HG02970 (cell line): ENCODE data around the gene LDLRAP1.
"Not testable (repeated sequence)": the region's sequence is repeated elsewhere in the genome, so short reads cannot be mapped to it uniquely, and the experiment has no call there.

Experiments used
- ATAC-seq: cut with Tn5 transposase; IDR thresholded peaks from one replicate; pipeline ENCODE4 v1.9.1; 2021; ENCODE audit warnings: mild to moderate bottlenecking, moderate library complexity, moderate number of reproducible peaks; ENCODE audit not compliant: unreplicated experiment, low FRiP score

LDLRAP1 gene

DNA sequence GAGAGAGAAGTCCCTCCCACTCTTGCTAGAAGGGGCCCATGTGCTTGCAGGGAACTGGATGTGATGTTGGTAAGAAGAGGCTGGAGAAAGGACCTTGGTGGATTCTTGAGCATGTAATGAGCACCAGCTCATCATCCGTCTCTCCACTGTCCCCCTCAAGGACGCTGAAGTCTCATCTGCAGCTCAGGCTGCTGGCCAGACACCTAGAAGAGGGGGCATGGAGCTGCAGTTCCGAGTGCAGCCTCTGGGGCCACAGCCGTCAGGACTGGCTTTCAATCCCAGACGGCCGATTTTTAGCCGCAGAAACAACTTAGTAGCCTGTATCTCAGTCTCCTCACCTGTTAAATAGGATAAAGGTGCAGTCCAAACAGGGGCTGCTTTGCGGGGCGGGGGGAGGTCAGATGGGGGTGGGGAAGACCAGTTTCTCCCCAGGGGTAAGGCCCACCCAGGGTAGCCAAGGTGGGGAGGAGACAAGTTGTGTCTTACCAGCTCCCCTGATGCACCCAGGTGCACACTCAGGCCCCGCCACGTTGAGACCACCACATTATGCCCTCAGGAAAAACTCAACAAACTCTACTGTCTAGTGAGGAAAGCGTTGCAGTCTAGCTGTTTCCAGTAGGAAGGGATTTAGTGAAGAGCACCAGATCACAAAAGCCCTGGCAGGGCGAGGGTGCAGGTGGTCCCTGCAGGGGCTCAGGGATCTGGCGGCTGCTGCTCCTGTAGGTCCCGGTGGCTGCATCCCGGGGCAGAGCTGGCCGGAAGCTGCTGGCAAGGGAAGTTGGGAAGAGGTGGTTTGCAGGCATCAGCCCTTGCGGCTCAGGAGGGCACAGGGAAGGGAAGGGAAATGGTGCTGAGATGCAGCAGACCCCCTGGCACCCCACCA lies 29.5 kb downstream of the LDLRAP1 start:
- no peak for ATAC-seq

DNA sequence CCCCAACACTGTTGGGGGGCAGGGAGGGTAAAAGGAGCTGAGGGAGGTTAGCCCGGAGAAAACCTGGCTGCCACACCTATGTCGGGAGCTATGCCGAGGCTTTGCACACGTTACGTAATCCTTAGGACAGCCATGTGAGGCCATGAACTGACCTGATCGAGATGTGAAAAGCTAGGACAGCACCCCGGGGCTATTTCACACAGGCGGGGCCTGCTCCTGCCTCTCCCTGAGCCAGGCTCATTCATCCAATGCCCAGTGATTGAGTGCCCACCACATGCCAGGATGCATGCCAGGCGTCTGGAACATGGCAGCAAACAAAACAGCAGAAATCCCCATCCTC lies 30.2 kb downstream of the LDLRAP1 start:
- no peak for ATAC-seq

DNA sequence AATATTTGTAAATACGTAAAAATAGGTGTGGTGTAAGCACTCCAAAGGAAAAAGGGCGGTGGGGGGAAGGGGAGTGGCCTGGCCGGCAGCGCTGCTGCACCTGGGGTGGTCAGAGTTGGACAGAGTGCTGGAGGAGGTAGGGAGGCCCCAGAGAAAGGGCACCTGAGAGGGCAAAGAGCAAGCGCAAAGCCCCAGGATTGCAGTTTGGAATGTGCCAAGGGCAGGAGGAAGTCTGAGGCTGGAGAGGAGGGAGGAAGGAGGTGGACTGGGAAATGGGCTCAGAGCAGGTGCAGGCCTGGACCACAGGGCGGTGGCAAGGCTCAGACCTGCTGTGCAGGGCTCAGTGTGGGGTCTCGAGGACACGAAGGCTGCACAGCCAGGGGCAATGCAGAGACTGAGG lies 30.6 kb downstream of the LDLRAP1 start:
- no peak for ATAC-seq

DNA sequence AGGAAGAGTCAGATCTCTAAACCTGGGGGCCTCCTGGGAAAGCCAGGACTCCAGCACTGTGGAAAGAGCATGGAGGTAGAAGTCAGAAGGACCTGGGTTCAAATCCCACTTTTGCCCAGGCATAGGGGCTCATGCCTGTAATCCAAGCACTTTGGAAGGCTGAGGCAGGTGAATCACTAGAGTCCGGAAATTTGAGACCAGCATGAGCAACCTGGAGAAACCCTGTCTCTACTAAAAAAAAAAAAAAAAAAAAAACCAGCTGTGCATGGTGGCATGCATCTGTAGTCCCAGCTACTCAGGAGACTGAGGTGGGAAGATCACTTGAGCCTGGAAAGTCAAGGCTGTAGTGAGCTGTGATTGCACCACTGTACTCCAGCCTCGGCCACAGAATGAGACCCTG lies 31.8 kb downstream of the LDLRAP1 start:
- ATAC-seq, result no peak

DNA sequence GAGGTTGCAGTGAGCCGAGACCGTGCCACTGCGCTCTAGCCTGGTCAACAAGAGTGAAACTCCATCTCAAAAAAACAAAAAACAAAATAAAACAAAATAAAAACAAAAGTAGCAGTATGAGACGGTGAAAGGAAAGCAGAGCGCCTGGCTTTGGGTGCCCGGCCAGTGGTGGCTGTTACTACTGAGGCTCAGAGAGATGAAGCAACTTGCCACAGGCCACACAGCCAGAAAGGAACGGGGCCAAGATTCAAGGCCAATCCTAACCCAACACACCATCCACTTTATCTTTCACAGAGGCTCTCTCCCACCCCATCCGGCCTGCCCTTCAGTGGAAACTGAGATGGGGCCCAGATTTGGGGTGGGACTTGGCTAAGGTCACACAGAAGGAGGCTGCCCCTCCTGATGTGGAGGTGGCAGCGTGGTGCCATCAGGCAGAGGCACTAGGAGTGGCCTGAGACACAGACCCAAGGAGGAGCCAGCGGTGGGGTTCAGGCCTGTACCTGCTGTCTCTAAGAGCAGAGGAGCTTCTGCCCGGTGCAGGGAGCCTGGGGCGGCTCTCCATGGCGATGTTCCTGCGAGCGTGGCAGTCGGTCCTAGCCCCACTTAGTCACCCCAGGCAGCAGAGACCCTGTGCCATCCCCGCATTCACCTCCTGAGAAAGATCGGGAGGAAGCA lies 33.2 kb downstream of the LDLRAP1 start:
- ATAC-seq, result no peak

DNA sequence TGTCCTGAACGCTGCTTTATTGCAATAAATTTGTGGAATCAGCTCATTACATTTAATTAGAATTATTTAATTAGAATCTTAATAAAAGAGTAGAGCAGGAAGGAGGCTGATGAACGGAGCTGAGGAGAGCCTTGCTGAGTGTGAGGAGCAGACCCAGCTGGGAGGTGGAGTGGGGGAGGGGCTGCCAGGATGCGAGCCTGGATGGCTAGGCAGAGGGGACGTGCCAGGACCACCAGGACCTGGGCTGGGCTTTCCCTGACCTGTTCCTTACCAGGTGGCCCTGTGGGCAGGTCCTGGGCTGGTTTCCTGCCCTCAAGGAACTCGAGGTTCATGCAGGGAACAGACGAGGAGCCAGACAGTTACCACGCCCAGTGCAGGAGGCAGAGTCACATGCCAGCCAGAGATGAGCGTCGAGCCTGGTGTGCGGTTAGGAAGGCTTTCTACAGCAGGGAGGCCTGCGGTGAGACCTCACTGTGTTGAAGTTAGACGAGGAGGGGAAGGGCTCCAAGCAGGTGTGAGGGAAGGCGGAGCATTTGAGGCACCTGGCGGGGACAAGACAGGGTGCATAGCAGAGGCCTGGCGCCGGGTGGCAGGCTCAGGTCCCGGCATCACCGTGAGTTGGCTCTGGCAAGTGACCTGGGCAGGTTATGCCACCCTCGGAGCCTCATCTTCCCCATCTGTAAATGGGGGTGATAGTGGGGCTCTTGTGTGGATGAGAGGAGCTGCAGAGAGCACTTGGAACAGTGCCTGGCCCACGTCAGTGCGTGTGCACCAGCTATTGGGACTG lies 33.9 kb downstream of the LDLRAP1 start:
- no peak for ATAC-seq

DNA sequence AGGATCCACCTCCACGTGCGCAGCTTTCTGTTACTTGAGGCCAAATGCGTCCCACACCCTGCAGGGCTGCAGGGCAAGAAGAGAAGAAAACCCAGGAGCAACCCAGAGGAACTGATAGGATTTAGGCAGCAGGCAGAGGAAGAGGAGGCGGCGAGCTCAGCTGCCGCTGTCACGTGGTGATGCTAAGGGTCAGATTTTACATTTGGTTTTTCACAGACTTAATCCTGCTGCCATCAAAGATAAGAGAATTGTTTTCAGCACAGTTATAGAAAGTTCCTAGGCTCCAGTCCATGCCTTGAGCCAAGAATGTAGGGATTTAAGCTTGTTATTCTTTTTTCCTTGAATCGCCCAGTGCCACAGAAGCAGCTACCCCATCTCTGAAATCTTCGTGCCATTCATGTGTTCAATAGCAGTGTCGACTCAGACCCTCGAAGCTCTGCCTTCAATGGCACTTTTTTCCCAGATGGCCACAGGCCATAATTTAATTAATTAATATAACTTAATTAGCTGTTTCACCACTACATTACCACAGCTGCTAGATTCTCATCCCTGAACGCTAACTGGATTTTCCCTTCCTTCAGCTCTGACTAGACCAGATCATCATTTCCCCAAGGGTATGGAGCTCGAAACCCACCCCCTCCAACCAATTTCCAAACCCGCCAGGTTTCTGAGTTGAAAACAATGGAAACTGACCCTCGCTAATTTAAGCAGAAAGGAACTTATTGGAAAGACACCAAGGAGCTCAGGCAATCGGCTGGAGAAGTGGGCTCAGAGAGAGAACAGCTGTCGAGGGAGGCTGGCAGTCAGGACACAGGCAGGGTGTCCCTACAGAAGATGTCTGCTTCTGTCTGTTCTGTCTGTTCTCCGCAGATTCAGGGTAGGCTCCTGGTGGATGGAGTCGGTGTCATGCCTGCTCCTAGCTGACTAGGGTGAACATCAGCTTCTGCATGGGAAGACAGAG lies 36.2 kb downstream of the LDLRAP1 start:
- ATAC-seq, result no peak

DNA sequence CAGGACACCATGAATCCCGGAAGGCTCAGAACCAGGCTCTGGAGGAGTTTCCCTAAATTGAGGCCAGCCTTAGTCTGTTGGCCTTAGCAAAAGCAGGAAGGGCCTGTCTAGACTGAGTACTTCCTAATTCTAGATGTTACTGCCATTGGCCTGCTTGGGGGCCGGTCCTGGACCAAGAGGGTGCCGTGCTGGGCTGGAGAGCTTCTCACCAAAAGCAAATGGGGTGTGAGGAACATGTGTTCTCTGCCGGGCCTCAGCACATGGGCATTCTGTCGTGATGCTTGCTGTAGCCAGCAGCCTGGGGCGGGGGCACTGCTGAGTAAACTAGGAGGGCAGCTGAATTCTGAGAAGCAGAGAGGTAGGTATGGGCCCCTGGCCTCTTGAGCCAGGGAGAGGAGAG lies 37.5 kb downstream of the LDLRAP1 start:
- no peak for ATAC-seq

DNA sequence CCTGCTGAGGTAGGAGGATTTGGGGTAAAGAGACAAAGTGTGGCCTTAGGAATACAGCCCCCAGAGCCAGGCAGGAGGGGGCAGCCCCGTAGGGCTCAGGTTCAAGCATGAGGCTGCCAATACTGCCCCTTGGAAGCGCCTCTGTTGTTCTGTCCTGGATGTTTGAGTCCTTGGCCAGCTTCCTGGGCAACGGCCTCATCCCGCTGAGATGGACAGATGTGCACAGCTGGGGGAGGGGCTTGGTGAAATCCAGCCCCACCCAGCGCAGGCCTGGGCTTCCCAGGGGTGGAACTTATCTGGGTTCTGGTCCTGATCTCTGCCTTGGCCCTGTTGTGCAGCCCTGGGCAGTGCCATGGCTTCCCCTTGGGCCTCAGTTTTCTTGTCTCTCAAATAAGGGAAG lies 38.4 kb downstream of the LDLRAP1 start:
- no peak for ATAC-seq

DNA sequence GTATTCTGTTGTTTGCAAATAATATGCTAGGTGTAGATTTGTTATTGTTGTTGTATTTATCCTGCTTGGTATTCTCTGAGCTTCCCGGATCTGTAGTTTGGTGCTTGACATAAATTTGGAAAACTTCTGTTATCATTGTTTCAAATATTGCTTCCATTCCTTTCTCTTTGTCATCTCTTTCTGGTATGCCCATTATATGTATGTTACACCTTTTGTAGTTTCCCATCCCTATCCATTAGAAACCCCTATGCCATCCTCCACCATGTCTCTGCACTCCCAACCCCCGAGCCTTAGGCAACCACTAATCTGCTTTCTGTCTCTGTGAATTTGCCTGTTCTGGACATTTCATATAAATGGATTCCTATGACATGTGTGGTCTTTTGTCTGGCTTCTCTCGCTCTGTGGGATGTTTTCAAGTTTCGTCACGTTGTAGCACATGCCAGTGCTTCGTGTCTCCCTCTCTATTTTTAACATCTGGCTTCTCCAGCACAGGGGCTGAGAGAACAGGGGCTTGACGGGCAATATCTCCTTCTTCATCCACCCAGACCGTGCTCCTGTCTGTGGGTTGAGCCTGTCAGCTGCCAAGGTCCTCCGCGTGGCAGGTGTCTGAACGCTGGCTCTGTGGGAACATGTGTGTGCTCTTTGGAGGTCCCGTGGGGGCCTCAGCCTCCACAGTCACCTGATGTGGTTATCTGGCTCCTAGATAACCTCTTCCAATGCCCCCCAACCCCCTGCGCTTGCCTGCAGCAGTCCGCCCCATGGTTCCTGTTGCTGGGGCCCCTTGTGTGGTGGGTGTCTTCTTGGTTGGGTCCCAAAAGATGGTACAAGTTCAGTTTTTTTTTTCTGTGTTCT lies 40.3 kb downstream of the LDLRAP1 start:
- ATAC-seq, result no peak

DNA sequence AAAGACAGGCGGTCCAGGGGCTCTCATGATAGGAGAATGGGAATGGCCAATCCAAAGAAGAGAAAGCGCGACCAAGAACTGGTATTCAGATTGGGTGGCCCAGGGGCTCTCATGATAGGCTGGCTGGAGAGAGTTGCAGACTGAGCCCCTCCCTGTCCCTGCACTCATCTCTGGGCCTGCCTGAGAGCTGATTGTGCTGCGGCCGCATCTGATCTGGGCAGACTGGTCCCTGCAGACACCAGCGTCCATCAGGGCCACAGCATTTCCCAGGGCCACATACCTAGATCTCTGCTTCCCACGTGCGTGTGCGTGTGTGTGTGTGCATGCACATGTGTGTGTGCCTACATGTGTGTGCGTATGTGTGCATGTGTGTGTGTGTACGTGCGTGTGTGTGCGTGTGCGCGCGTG lies 42.8 kb downstream of the LDLRAP1 start:
- ATAC-seq, result no peak

DNA sequence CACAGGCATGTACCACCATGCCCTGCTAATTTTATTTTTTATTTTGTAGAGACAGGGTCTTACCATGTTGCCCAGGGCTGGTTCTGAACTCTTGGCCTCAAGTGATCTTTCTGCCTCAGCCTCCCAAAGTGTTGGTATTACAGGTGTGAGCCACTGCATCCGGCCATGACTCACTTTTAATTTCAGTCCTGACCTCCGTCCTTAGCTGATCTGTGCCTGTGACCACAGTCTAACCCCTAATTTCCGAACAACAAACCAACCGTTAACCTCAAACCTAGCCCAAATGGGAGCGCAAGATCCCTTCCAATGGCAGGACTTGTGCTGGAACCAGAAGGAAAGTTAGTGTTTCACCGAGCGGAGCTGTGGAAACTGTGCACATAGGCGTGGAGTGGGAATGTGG lies 43.9 kb downstream of the LDLRAP1 start:
- ATAC-seq, result no peak

DNA sequence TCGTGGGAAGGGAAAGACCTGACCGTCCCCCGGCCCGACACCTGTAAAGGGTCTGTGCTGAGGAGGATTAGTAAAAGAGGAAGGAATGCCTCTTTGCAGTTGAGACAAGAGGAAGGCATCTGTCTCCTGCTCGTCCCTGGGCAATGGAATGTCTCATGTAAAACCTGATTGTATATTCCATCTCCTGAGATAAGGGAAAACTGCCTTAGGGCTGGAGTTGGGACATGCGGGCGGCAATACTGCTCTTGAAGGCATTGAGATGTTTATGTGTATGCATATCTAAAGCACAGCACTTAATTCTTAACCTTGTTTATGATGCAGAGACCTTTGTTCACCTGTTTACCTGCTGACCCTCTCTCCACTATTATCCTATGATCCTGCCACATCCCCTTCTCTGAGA lies 44.8 kb downstream of the LDLRAP1 start:
- not testable (repeated sequence) for ATAC-seq

DNA sequence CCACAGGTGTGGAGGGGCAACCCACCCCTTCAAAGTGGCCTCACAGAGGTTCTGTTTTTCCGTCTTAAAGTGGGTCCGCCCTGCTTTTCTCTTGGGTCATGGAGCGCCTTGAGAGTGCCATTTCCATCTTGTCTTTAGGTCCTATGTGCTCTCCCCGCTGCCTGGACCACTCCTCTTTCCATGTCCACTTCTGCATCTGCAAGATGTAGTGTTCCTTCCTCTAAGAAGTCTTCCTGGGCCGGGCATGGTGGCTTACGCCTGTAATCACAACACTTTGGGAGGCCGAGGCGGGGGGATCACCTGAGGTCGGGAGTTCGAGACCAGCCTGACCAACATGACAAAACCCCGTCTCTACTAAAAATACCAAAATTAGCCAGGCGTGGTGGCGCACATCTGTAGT lies 45.4 kb downstream of the LDLRAP1 start:
- not testable (repeated sequence) for ATAC-seq

DNA sequence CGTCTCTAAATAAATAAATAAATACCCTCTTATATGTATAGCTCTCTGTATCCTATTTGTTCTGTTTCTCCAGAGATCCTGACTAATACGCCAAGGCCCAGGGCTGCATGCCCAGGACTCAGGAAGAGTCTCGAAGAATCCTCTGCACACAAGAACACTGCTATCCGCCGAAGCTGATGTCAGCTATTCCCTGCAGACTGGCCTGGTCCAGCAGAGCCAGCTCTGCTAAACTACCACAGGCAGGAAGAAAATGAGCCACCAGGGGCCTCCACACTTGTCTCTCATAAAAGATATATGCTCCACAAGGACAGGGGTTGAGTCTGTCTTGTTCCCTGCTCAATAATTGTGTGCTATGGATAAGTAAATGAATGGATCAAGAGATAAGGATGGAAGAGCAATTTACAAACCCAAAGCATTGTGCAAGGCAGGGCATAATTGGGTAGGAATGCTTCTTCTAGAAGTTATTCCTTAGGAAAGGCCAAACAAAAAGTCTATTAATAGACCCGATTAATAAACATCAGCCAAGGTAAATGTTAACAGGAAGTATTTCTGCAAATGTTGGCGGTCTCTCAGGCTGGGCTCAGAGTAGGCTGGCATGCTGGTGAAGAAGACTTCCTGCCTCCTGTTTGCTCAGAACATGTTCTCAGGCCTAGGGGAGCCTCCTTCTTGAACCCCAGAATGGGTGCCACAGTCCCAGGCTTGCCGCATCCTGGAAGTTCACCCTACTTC lies 46.9 kb downstream of the LDLRAP1 start:
- no peak for ATAC-seq

DNA sequence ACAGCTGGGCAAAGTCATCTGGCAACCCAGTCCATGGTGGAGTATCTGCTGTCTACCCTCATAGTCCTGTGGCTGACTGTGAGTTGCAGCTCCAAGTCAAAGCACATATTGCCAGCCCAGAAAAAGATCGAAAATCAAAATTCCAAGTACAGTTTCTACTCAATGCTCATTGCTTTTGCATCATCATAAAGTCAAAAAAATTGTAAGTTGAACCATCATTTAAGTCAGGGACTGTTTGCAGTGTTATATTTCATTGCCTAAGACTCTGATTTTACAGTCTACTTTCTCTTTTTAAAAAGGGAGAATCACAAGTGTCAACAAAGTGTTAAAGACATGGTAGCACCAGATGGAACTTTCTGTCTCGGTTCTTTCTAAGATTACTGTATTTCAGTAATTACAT lies 50.5 kb downstream of the LDLRAP1 start:
- no peak for ATAC-seq

DNA sequence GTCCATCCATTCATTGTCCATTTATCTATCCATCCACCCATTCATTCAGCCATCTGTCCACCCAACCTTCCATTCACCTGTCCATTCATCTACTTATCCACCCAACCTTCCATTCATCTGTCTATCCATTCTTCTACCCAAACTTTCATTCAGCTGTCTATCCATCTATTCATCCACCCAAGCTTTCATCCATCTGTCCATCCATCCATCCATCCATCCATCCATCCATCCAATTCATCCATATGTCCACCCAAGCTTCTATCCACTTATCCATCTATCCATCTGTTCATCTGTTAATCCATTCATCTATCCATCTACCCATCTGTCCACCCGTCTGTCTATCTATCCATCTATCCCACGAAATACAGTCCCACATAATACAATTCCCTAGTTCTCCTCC lies 51.6 kb downstream of the LDLRAP1 start:
- no peak for ATAC-seq

DNA sequence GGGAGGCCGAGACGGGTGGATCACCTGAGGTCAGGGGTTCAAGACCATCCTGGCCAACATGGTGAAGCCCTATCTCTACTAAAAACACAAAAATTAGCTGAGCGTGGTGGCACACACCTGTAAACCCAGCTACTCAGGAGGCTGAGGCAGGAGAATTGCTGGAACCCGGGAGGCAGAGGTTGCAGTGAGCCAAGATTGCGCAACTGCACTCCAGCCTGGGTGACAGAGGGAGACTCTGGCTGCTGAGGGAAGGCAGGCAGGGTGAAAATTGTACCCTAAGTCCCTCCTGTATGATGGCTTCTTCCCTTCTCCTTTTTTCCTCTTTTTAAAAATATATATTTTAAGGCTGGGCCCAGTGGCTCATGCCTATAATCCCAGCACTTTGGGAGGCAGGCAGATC lies 53.2 kb downstream of the LDLRAP1 start:
- not testable (repeated sequence) for ATAC-seq

DNA sequence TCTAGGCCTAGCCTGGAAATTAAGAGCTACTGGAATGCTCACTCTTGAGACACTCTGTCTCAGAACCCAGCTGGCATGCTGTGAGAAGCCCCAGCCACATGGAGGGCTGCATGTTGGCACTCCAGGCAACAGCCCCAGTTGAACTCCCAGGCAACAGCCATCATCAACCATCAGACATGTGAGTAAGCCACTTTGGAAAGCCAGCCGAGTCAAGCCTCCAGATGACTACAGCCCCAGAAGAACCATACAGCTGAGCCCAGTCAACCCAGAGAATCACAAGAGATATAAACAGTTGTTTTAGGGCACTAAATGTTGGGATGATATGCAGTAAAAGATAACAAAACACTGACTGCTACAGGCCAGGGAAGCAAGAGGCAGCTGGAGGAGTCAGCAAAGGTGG lies 55.5 kb downstream of the LDLRAP1 start:
- no peak for ATAC-seq
